KG1 (cell line): ENCODE results near the gene CACNG8.

ENCODE experiments used
- DNase-seq: peaks from one replicate; lab custom pipeline; 2025; lab: John Stamatoyannopoulos, UW

CACNG8 gene

DNA sequence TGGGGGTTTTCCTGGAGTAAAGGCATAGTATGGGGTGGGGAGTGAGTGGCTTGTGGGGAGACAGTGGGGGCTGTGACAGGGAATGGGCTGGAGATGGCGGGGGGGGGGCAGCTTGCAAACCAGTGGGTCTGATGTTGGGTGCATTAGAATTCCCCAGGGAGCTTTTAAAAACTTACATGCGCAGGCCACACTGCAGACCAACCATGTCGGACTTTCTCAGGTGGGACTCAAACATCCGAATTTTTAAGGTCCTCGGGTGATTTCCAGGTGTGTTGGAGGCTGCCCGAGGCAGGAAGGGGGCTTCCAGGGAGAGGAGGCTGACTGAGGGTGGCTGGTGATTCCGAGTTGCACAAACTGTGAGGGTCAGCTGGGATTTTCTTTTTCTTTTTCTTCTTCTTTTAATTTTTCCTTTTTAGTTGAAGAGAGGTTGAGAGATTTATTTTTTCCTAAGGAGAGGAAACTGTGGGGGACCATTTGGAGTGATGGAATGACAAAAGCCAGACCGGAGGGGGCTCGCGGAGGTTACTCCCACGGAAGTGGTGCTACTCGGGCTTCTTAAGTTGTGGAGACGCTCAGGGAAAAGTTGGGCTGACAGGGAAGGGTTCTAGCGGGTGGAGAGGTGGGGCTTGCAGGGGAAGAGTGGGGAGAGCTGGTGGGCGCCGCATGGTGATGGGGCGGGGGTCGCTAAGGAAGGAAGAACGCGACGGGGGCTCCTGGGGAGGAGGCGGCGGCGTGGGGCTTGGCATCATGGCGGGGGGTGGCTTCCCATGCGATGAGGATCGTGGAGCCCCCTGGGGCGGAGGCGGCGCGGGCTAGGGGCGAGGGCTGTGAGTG, 997 bp upstream of the CACNG8 start:
- DNase-seq: no peak

DNA sequence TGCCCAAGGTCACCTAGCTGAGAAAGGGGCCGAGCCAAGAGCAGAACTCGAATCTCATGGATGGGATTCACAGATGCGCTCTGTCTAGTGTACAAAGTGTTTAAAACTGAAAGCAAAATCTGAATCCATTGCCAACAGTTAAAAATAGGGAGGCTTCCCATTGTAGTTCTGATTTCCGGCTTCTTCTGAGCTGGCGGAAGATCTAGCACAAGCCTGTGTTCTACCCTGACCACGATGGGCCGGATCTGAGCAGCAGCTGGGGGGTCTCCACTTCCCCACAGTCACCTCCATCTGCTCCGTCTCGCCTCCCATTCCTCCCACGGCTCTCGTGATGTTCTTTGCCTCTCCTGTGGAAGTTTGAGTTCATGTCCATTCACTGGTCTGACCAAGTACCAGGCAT, 2.4 kb downstream of the CACNG8 start:
- DNase-seq: no peak

DNA sequence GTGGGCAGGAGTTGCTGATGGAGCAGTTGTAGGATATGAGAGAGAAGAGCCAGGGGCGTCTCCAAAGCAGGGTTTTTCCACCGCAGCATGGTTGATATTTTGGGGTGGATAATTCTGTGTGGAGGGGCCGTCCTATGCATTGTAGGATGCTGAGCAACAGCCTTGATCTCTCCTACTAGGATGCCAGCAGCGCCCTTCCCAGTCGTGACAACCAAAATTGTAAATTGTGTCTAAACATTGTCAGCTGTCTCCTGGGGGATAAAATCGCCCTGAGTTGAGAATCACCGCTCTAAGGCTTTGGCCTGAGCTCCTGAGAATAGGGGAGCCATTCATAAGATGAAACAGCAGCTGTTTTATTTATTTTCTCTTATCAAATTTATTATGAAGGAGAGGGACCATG, 4.2 kb downstream of the CACNG8 start:
- no peak for DNase-seq

GRCh38 chr19:53969366-53969765, 6.6 kb downstream of the CACNG8 start:
- DNase-seq: no peak

DNA sequence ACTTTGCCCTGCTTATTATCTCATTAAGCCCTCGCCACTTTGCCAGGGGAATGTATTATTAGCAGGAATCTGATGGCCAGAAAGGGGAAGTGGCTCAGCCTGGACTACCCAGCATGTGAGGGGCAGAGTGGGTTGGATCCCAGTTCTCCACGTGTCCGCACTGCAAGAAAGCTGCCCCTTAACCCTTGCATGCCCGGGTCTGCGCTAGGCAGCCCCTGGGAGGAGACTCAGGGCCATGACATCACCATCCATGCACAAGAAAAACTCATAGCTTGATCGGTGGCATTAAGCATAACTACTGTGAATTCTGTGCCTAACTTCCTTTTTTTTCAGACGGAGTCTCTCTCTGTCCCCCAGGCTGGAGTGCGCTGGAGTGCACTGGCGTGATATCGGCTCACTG, 8.9 kb downstream of the CACNG8 start:
- DNase-seq: no peak

DNA sequence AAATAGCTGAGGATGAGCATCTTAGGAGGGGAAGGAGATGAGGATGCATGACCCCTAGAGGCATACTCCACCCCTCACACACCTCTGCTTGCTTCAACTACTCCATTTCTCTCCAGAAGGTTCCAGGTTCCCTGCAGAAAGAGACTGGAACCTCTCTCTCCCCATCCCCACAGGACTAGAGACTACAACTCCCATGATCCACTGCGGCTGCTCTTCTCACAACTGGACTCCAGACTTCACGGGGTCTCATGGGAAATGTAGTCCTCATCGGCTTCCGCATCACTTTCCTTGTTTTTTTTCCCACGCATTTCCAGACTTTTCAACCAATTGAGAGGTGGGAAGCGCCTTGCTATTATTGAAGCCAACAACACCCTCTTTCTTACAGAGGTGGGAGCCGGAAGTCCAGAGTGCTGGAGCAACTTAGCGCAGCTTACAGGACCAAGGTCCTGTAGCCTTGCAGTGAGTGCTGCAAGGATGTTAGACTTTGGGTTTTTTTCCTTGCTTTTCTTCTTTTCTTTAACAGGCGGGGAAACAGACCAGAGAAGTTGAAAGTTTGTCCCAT, 14.8 kb downstream of the CACNG8 start:
- peak; percentile 40 for DNase-seq

DNA sequence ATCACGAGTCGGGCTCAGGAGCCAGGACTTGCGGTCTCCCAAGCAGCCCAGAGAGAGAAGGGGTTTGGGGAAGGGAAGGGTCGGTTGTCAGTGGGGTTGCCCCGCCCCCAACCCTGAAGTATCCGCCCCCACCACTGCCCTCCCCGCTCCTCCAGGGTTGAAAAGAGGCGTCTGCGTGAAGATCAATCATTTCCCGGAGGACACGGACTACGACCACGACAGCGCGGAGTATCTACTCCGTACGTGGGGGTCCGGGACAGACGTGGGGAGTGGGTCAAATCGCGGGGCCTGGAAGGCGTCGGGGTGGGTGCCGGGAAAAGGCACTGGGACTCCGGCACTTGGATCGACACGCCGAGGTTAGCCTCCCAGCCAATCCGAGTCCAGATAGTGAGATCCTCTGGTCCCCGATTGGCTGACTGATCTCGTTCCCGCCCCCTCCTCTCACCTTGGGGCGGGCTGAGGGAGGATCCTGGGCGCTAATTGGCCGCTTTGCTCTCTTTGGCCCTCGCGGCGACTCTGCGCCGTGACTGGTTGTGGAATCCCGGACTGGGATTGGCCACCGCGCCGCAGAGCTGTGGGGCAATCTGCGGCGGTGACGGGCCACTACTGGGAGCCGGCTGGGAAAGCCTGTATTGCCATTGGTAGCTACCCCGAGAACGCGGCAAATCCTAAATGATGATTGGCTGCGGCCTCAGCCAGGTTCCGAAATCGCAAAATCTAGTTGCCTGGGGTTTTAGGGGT, 15.4 kb downstream of the CACNG8 start:
- no peak for DNase-seq

- no peak for DNase-seq
Measured at GRCh38 chr19:53978975-53979801, 16.5 kb downstream of the CACNG8 start.

DNA sequence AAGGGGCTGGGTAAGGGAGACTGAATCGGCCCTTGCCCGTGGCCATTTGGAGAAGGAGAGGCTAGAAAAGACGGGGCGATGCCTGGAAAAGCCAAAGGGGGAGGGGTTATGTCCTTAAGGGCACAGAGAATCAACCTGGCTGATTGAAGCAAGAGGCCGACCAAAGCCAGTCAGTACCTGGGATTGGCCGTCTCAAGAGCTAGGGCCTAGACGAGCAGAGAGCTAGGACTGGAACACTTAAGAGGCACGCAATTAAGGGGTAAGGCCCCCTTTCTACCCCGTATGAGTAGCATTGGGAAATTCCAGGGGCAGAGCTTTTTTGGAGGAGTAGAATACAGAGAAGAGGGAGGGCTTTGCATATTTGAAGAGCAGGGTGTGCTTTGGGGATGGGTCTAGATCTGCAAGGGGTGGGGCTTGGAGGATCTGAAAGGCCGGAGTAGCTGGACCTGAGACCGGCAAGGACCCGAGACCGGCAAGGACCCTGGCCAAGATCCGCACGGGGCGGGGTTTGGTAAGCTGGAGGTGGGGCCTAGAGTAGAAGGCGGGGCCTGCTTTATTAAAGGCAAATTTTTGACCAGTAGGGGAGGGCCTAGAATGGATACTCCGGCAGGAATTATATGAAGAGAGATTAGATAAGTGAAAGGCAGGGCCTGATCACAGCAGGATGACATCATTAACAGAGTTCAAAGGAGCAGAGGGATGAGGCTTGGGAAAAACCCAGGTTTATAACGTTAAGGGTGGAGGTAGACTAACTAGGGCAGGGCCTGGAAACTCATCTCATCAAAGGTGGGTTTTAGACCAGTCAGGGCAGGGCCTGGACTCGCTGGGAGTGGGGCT, 18.0 kb downstream of the CACNG8 start:
- no peak for DNase-seq

DNA sequence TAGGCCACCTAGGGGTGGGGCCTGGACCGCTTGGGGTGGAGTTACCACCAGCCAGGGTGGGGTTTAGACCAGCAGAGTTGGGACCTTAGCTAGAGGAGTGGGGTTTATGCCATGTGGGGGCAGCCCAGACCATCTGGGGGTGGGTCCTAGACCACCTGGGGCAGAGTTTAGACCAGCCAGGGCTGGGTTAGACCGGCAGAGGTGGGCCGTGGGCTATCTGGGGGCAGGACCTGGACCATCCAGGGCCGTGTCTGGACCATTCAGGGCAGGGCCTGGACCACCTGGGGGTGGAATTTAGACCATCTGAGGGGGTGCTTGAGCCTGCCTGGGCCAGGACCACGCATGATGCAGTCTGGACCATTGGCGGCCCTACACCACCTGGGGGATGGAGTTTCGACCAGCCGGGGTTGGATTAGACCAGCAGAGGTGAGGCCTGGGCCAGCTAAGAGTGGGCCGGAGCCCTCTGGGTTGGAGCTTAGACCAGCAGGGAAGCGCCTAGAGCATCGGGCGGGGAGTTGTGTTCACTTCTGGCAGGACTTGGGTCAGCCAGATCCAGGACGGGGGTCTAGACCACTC, 18.7 kb downstream of the CACNG8 start:
- no peak for DNase-seq

DNA sequence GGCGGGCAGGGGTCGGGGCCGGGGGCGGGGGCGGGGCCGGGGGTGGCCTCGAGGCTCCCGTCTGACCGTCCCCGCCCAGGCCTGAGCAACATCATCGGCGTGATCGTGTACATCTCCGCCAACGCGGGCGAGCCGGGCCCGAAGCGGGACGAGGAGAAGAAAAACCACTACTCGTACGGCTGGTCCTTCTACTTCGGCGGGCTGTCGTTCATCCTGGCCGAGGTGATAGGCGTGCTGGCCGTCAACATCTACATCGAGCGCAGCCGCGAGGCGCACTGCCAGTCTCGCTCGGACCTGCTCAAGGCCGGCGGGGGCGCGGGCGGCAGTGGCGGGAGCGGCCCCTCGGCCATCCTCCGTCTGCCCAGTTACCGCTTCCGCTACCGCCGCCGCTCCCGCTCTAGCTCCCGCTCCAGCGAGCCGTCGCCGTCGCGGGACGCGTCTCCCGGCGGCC, 19.3 kb downstream of the CACNG8 start:
- no peak for DNase-seq

- DNase-seq: no peak
Measured at GRCh38 chr19:53982611-53983010, 19.9 kb downstream of the CACNG8 start.

DNA sequence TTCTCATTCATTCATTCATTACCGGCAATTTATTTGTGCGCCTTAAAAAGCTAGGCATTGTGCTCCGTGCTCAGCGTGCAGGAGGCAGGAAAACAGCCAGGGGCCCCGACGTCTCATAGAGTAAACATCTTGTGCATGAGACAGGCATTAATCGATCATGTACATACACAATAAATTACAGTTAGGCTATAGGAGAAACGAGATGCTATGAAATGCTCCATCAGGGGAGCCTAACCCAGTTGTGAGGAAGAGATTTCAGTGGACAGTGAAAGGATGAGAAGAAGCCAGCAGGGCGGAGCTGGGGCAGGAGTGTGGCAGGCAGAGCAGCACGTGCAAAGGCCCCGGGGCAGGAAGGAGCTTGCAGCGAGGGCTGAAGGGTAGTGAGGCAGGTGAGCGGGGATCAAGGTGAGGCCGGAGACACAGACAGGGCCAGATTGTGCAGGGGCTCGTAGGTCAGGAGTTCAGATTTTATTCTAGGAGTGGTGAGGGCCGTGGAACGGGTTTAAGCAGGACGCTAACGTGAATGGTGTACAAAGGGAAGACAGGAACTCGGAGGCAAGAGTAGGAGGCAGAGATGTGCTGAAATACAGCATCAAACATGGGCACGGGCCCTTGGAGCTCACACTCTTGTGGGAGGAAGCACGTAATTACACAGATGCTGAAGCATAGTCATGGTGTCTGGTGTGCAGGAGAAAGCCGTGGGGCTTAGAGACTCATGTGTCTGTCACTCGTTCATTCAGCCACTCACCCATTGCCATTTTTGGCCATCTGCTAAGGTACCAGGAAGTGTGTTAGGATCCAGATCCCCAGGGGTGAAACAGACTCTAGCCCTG, 20.9 kb downstream of the CACNG8 start:
- DNase-seq: no peak

DNA sequence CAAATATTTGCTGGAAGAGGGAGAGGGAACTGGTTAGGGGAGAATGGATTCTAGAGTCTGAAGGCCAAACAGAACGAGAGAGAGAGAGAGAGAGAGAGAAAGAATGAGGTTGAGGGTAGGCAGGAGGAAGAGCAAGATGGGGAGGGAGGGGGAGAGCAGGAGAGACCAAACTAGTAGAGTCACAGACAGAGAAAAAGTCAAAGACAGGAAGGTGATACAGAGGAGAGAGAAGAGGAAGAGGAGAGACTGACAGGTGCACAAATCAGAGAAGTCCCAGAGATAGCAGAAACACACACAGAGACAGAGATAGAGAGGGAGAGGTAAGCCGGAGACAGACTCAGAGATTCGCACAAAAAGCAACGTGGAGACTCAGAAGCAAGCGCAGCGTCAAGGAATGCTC, 23.1 kb downstream of the CACNG8 start:
- DNase-seq: no peak

GRCh38 chr19:53988981-53989380, 26.2 kb downstream of the CACNG8 start:
- DNase-seq: no peak

DNA sequence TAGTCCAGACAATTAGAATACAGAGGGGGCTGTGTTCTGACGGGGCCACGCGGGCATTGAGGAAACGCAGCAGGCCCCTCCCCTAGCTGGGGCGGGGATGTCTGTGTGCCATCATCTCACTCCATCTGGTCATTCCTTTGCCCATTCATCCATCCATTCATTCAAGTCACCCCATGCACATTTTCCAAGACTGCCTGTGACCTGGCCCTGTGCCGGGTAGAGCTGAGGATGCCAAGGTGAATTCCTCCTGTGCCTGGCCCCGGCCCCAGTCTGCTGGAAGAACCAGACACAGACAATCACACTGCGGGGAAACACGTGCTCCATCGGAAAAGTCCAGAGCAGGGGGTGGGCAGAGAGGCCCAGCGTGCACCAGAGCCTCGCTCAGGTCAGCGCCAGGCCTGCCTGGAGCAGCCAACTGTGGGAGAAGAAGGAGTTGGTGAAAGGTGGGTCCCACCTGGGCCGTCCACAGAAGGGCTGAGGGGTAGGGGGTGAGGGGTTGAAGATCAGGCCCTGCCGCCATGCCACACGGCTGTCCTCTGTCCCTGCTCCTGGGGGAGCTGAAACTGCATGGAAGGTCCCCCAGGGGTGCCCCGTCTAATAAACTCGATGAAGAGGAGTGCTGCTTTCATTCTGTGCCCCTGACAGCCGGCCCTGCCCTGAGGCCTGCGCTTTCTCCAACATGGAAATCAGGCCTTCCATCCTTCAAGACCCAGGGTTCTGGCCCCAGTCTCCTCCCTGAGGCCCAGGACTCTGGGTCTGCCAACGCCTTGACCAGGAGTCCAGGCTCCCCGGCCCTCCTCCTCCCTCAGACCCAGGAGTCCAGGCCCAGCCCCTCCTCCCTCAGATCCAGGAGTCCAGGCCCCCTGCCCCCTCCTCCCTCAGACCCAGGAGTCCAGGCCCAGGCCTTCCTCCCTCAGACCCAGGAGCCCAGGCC, 27.1 kb downstream of the CACNG8 start:
- DNase-seq: no peak

- DNase-seq: no peak
Measured at GRCh38 chr19:53991224-53992113, 28.7 kb downstream of the CACNG8 start, which contains the start of gene CACNG6. Gene CACNG6, plus strand, starts transcription at chr19:53991637. Its CDS starts 1,241 bp downstream, at chr19:53992878.

- DNase-seq: no peak
Measured at GRCh38 chr19:53992211-53992610, 29.5 kb downstream of the CACNG8 start.
